ENCODE data around the gene RASA3.
"Not testable (repeated sequence)": the region's sequence is repeated elsewhere in the genome, so short reads cannot be mapped to it uniquely, and the experiment has no call there.

RASA3 gene

DNA sequence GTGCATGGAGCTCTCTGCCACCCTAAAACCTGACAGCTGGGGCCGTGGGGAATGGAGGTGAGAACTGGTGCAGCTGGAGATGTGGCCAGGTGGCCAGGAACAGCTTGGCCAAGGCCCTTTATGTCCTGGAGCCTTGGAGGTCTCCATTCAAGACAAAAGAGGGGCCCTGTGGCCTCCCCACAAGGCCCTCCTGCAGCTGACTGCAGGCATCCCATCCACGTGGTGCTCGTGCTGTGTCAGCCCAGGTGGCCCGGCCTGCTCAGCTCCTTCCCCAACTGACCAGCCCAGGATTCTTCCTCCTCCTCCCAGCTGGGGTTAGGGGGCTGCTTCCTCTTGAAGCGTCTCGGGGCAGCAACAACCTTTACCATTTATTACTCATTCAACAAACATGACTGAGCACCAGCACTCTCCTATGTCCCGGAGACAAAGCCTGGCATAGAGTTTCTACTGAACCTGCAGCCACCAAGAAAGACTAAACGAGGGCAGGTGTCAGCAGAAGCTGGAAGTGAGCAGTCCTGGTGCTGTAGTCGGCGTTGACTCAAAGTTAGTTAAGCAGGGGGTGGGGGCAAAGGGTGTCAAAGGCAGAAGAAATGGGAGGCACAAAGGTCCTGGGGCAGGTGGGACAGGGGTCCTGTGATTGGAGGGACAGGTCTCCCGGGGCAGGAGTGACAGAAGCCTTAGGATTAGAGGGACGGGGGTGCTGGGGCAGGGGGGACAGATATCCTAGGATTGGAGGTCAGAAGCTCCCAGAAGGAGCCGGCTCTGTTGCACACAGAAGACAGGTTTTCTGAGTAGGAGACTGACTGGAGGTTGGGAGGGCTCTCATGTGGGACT lies 135.3 kb downstream of the RASA3 start:
- DNase-seq = no peak

DNA sequence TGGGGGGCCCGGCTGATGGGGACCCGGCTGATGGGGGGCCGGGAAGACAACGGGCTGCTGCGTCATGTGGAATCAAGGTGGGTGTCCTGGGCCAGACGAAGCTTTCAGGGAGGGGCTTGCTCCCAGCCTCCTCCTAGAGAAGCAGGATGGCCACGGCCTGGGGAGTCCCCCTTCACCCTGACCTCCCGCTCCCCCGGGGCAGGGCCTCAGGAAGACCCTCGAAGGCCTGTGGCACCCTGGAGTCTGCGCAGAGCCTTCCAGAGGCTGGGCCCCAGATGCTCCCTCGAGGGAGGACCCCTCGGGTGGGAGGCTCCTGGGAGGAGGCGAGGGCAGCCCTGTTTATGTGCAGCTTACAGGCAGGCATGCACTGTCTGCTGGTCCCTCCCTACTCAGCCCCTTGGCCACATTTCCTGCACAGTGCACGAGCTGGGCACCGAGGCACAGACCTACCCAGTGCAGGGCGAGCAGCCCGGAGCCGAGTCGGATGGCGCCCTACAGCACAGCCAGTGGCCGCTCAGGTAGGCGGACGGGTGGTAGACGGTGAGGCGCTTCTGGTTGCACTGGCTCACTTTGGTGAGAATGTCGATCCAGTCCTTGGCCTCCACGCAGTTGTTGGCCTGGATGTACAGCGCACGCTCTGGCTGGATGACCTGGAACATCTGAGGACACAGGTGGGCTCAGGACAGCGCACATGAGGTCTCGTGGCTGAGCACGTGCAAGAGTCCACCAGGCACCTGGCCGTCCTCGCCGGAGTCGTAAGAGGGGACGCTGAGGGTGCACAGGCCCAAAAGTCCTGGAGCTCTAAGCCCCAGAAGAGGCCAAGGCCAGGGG lies 136.1 kb downstream of the RASA3 start:
- no peak for DNase-seq

DNA sequence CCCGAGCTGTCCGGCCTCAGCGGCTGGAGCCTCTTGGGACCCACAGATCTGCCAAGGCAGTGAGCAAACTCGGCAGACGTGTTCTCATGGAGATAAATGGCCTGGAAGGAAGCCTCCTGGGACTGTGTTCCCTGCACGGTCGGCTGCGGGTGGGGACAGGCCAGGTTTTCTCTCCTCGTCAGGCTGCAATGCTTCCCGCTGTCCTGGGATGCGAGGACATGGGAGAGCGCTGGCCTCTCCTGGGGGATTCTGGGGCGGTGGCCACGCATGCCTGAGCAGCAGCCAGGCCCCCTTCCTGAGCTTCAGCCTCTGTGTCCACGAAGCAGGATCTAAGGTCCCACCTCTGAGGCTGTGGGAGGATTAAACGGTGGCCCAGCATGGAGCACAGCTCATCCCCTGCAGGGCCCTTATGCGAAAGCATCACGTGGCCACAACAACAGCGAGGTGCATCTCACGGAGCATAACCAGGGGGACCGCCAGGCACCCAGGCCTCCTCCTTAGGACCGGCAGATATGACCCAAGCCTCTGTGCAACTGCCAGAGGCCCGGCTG lies 137.3 kb downstream of the RASA3 start:
- DNase-seq = no peak

DNA sequence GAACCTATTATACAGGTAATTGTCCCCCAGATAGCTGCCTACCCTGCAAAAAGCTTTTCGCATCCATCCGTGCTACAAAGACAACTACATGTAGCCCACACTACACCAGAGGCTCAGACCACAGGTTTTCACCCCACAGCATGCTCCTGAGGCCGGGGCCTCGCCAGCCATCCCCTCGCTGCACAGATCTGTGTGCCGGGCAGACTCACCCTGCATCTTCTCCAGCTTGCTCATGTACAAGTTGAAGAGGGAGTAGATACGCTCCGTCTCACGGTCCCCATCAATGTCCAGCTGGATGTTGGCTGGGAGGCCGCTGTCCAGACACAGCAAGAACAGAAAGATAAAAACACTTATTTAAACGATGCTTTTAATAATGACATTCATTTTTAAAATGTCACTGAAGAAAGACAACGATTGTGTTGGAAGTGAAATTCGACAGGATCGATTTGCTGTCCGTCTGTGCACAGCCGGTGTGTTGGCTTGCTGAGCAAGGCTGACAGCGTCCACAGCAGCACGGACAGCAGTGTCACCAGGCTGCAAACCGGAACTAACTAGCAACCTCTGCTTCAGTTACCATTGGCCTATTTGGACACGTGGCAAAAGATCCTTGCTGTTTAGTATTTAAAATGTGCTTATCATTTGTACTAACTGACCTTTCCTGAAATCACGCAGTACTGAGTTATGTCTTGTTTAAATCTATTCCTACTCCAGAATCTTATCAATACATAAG lies 140.0 kb downstream of the RASA3 start:
- DNase-seq = no peak

DNA sequence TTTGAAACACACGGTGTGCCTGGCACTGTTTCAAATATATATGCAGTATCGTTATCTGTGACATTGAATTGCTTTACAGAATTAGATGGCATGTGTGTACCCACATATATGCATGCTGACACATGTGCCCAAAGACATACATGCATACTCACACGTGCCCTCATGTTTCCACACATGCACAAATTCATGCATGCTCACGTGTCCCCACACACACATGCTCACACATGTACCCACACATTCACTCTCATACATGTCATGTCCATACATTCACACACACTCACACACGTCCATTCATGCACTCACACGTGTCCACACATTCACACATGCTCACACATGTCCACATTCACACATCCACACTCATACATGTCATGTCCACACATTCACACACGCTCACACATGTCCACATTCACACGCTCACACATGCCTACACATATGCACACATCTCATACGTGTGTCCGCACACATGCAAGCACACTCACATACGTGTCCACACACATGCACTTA lies 140.7 kb downstream of the RASA3 start:
- DNase-seq = no peak

DNA sequence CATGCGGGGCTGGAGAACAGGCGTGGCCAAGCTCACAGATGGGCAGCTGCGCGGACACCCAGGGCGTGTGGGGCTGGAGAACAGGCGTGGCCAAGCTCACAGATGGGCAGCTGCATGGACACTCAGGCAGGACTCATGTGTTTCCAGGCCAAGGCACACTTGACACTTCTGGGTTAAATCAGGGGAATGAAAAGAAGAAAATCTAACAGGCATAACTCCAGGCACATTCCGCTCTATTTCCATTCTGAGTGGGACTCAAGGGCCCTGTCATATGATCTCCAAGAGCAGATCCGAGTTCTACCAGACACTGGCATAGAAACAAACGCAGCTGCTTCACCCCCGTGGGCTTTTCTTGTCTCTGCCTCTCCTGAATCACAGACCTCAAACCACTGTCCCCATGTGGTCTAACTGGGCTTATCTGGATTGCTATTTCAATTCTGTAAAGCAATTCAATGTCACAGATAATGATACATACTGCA lies 141.2 kb downstream of the RASA3 start:
- no peak for DNase-seq

DNA sequence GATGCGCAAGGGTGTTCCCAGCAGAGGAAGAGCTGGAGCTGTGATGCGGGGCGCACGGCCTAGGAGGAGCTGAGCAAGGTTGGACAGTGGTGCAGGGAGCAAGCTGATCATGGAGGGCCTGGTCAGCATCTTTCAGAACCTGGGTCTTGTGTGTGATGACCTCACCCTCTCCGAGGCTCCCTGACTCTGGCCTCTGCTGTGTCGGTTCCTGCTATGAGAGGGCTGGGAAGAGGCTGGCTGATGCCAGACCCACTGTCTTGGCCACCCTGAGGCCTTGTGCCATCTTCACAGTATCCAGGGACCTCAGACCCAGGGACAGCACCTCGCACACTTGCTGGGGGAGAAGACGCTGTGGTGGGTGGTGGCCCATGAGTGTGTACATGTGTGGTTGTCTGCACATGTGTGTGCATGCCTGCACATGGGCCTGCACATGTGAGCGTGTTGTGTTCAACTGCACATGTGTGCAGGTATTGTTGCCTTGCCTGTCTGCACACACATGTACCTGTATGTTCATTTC lies 142.0 kb downstream of the RASA3 start:
- DNase-seq = no peak

DNA sequence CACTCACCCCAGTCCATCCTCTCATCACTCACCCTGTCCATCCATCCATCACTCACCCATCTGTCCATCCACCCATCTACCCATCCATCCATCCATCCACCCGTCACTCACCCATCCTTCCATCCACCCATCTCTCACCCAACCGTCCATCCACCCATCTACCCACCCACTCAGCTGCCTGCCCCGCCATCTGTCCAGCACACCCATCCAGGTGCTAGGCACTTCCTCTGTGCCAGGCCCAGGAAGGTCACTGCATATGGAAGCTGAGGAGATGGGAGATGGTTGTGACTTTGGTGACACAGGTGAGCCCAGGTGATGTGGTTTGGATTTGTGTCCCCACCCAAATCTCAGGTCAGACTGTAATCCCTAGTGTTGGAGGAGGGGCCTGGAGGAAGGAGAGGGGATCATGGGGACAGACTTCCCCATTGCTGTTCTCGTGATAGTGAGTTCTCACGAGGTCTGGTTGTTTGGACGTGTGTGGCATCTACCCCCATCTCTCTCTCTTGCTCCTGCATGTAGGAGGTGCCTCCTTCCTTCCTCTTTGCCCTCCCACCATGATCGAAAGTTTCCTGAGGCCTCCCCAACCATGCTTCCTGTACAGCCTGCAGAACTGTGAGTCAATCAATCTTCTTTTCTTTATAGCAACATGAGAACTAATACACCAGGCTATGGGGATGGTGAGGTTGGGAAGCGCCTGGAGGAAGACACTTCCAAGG lies 142.7 kb downstream of the RASA3 start:
- DNase-seq = no peak

DNA sequence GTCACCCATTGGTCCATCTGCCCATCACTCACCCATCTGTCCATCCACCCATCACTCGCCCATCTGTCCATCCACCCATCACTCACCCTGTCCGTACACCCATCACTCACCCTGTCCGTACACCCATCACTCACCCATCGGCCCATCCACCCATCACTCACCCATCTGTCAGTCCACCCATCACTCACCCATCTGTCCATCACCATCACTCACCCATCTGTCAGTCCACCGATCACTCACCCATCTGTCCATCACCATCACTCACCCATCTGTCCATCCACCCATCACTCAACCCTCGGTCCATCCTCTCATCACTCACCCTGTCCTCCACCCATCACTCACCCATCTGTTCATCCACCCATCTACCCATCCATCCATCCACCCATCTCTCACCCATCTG lies 143.6 kb downstream of the RASA3 start:
- DNase-seq = not testable (repeated sequence)

DNA sequence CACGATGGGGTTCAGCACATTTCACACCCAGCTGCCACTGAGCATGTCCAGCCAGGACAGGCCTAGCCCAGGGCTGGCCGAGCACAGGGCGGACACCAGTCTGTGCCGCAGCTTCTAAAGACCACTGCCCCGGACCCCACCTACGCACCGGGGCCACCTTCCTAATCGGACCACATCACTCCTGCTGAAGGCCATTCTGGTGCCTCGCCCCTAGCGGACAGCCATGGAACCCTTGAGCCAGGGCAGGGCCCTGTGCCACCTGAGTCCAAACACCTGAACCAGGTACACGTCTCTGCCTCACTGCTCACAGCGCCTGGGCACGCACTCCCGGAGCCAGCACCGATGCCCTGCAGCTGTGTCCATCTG lies 150.1 kb downstream of the RASA3 start:
- no peak for DNase-seq

- DNase-seq = no peak
Observed at GRCh38 chr13:113981611-113982295, 150.7 kb downstream of the RASA3 start.

- DNase-seq = no peak
Observed at GRCh38 chr13:113981194-113981605, 151.2 kb downstream of the RASA3 start.

GRCh38 chr13:113980489-113981064 lies 151.8 kb downstream of the RASA3 start:
- no peak for DNase-seq

- DNase-seq = no peak
Observed at GRCh38 chr13:113979791-113980471, 152.5 kb downstream of the RASA3 start.

DNA sequence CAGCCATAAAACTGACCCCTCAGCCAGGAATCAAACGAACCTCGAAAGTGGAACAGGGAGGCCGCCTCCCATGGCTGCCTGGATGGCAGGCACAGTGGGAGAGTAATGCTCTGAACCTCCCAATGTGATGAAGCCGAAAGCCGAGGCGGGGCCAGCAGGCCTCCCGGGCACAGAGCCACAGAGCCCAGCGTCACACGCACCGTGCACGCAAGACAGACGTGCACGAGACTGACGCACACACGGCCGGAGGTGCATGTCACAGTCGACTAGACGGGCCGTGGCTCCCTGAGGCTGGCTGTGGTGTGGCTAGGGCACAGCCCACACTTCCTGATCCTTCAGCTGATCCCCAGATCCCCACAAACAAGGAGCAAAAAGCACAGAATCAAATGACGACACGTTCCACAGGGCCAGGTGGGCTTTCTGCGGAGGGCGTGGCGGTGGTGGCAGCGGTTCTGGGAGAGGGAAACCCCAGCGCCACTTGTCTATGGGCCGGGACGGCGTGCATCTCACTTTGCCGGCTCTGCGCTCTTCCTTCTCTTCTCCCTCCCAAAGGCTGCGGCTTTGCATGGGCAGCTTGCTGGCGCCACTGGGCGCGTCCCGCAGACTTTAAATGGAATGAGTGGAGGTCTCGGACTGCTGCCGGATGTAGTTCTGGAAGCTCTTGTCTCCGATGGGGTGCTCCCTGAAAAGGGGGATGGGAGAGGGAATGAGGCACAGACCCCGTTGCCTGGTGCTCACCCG lies 153.5 kb downstream of the RASA3 start:
- DNase-seq = no peak

- DNase-seq = no peak
Observed at GRCh38 chr13:113977976-113978375, 154.4 kb downstream of the RASA3 start.

DNA sequence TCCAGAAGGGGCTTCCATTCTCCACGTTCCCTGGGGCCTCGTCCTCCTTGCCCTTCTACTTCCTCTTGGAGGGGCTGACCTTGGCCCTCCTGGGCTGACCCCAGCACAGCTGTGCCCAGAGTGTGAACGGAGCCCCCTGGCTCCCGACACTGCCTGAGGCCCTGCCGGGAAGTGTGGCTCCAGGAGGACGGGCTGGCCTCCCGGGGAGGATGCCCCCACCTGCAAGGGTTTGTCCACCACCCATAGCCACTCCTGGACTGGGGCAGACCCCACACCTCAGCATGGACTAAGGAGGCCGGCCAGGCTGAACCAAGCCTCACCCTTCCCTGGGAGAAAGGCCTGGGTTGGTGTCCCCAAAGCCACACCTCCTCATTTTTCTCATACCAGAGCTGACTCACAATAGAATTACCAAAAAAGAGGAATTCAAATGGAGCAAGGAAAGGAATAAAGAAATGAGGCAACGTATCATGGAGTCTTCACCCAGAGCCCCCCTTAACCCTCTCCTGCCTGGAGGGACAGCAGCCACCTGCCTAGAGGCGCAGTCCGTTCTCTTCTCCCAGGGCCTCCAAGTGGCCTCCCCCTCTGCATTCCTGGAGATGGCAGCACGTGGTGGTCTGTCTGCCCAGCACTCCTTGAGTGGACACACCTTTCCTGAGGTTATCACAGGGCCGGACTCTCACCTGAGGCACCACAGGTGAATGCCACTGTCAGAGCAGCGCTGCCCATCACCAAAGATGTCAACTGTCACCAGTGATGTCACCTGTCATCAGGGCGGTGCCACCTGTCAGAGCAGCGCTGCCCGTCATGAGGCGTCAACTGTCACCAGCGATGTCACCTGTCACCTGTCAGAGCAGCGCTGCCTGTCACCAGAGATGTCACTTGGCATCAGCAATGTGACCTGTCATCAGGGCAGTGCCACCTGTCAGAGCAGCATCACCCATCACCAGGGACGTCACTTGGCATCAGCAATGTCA lies 155.4 kb downstream of the RASA3 start:
- no peak for DNase-seq

DNA sequence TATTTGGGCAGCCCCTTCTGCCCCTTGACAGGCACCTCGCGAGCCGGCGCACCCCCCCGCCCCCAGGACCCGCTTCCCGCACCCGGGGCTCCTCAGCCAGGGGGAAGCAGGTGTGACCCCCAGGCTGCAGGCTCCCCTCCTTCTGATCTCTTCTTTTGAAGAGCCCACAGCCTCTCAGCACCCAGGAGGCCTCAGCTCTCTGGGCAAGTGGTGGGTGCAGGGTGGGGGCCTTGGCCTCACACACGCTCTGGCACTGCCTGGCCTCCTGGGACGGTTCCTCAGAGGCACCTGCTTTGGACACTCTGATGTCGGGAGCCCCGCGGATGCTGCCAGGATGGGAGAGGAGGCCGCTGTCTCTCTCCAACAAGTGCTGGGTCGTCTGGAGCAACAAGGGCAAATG lies 157.0 kb downstream of the RASA3 start:
- DNase-seq = no peak
